Activated T-cell treated with anti-CD3 and anti-CD28 coated beads for 24 hours (primary cell): ENCODE results near the gene SLC16A10.
A peak's percentile ranks its signal among the peaks of the same experiment; 100 is the strongest.
"Not testable (repeated sequence)": the region's sequence is repeated elsewhere in the genome, so short reads cannot be mapped to it uniquely, and the experiment has no call there.

Experiments
- DNase-seq: peaks from one replicate; pipeline ENCODE4 v3.0.0-alpha.2; 2020; ENCODE audit warnings: low read depth

The SLC16A10 gene

DNA sequence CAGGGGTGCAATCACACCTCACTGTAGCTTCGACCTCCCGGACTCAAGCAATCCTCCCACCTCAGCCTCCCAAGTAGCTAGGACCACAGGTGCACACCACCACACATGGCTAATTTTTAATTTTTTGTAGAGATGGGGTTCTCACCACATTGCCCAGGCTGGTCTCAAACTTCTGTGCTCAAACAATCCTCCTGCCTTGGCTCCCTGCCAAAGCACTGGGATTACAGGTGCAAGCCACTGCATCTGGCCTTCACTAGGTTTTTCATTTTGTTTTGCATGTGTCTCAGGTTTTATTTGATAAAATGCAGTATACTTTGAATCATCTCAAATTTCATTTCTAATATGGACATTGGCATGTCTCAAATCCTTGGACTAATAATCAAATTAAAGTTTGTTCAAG, 98.7 kb downstream of the SLC16A10 start:
- DNase-seq, result no peak

DNA sequence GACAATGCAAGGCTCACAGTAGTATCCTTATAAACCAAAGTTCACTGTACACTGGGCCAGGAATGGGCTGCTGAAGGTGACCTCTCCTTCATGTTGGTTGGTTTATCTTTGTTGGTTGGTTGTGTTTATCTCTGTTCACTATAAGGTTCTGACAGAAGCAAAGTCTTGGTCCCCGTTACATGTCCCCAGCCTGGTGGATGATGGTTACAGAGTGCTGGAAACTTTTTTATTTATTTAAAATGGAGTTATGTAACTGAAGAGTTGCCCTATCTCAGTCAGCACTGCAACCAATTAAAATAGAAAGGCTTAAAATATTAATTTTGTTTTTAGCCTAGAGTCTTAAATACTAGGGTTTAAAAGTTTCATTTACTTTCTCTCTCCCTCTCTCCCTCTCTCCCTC, 100.6 kb downstream of the SLC16A10 start:
- no peak for DNase-seq

DNA sequence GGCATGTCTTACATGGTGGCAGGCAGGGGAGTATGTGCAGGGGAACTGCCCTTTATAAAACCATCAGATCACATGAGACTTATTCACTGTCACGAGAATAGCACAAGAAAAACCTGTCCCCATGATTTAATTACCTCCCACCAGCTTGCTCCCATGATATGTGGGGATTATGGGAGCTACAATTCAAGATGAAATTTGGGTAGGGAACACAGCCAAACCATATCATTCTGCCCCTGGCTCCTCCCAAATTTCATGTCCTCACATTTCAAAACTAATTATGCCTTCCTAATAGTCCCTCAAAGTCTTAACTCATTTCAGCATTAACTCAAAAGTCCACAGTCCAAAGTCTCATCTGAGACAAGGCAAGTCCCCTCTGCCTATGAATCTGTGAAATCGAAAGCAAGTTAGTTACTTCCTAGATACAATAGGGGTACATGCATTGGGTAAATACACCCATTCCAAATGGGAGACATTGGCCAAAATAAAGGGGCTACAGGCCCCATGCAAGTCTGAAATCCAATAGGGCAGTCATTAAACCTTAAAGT, 102.4 kb downstream of the SLC16A10 start:
- DNase-seq, result not testable (repeated sequence)

DNA sequence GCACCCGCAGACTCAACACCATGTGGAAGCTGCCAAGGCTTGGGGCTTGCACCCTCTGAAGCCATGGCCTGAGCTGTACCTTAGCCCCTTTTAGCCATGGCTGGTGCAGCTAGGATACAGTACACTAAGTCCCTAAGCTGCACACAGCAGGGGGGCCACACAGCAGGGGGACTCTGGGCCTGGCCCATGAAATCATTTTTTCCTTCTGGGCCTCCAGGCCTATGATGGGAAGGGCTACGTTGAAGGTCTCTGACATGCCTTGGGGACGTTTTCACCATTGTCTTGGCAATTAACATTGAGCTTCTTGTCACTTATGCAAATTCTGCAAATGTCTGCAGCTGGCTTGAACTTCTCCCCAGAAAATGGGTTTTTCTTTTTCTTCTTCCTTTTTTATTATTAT, 103.3 kb downstream of the SLC16A10 start:
- DNase-seq, result no peak

DNA sequence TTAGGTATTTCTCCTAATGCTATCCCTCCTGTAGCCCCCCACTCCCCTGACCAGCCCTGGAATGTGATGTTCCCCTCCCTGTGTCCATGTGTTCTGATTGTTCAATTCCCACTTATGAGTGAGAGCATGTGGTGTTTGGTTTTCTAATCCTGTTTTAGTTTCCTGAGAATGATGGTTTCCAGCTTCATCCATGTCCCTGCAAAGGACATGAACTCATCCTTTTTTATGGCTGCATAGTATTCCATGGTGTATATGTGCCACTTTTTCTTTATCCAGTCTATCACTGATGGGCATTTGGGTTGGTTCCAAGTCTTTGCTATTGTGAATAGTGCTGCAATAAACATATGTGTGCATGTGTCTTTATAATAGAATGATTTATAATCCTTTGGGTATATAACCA, 103.8 kb downstream of the SLC16A10 start:
- not testable (repeated sequence) for DNase-seq

DNA sequence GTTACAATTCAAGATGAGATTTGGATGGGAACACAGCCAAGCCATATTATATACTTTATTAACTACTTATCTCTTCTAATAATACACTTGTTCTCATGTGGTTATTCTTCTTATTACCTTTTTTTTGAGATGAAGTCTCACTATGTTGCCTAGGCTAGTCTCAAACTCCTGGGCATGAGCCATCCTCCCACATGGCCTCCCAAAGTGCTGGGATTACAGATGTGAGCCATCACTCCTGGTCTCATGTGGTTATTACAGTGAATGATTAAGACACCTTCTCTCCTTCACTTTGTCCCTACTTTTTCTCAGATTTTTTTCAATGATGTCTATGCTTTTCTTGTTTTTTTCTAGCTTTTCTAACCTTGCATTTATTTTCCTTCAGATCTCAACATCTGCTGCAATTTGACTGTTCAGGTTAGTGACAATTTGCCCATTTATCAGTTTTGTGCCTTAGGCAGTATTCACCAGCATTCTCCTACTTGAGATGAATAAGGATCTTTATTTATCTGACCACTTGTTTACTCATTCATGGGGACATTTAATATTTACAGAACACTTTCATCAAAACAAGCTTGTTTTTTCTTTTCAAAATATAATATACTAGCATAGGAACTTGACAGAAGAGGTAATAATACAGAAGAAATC, 105.7 kb downstream of the SLC16A10 start:
- DNase-seq, result no peak

DNA sequence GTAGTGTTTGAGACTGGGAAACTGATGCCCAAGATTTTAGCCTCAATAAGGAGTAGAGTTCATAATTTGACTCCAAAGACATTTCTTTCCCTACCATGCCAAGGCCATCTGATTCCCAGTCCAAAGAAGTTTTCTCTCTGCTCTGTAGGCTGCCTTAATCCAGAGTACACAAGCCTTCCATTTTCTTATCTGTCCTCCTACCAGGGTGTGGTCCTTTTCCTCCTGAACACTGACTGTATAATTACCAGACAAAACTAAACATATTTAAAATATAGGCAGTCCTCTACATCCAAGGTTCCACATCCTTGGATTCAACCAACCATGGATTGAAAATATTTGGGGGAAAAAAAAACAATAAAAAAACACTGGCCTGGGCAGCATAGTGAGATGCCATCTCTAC, 108.4 kb downstream of the SLC16A10 start:
- DNase-seq, result no peak

DNA sequence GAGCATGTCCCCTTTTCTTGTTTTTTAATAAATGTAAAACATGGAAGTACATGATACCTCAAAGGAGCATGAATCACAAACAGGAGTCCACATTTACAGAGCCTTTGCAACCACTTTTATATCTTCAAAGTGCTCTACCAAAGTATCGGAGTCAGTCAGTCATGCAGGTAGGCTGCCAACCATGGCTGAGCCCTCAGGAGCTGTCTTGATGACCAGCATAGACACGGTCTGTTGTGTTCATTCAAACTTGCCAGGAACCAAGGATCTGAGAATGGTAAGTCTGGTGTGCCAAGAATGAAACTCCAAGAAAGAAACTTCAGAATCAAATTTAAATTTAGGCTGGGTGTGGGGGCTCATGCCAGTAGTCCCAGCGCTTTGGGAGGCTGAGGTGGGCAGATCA, 111.5 kb downstream of the SLC16A10 start:
- DNase-seq, result no peak

DNA sequence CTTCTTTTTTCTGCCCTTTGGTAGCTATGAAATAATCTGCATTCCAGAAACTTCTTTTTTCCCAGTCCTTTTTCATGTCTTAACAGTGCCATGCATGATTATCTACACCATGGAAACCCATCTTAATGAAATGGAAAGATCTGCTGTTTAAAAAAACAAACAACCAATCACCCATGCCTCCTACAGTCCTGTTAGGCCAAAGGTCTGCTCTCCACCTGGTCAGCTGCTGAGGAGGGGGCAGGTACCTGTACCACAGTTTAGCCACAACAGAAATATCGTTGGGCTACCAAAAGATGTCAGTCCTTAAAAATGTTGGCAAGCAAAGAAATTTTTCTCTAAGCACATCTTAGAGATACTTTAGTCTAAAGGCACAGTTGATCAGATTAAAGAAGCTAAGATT, 112.6 kb downstream of the SLC16A10 start:
- no peak for DNase-seq

DNA sequence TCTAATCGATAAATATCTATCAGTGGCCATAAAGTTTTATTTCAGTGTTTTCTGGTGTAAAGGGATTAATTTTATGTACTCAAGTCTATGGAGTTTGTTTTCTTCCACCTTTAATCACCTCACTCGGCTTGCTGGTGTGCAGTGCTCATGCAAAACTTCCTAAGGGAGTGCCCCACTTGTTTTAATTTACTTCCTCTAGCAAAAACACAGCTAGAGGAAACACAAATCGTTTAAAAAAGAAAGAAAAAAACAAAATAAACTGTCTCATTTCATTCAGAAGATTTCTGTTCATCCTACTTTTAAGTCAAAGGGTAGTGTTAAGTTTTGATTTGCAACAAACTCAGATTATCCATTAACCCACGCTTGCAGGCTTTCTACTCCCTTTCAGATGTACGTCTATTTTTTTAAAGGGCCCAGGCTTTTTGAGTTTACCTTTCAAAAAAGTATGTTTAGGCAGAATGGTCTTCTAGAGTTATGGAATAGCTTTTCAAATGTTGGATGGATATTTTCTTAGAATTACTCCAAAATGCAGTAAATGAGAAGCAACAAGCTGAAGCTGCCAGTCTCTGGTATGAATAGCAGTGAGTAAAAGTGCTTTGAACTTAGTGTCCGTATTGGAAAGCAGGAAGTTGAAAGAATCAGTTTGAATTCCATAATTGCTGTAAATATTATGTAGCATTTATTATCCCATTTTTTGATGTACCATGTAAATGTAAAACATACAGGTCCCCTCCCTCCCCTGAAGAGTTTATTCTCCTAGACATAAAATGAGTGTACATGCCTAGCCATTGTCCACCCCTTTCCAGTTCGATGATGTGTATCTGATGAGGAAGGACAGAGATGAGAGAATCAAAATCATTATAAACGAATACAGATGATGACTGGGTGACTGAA, 113.3 kb downstream of the SLC16A10 start:
- no peak for DNase-seq

DNA sequence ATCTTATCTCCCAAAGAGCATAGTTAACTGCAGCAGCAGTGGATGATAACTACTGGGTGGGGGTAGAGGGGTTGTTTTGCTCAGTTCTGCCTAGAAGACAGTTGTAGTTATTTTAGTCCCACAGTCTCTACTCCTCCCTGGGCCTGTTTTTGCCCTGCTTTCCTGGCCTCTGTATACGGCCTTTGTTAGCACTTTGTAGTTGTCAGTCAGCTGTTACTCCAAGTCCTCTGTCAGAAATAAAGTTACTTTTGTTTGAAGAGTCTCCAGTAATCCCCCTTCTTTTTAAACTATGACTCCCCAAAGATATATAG, 113.9 kb downstream of the SLC16A10 start:
- DNase-seq, result no peak

DNA sequence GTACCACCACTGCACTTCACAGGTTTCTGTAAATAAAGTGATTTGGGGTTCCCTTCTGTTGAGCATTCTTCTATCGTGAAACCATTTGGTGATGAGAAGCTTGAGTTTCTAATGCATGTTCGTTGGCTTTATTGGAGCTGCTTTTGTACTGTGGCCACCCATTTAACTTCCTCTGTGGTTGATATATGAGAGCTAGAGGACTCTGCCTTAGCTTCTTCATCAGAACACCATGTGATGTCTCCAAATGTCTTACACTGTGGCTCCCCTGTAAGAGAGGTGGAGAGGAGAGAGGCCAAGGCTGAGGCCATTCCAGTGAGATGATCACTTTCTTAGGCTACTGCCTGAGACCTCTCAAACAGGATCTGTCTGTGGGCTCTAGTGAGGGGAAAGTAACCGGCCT, 114.5 kb downstream of the SLC16A10 start:
- DNase-seq, result no peak

DNA sequence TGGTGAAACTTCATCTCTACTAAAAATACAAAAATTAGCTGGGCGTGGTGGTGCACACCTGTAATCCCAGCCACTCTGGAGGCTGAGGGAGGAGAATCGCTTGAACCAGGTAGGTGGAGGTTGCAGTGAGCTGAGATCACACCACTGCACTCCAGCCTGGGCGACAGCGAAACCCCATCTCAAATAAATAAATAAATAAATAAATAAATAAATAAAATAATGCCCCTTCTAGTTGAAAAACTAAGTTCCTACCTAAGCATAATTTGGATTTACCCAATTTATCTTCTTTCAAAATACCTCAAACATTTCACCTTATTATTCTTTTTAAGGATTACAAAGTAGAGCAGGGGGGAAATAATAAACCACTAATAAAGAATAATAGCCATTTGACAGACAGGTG, 116.2 kb downstream of the SLC16A10 start:
- DNase-seq, result not testable (repeated sequence)

DNA sequence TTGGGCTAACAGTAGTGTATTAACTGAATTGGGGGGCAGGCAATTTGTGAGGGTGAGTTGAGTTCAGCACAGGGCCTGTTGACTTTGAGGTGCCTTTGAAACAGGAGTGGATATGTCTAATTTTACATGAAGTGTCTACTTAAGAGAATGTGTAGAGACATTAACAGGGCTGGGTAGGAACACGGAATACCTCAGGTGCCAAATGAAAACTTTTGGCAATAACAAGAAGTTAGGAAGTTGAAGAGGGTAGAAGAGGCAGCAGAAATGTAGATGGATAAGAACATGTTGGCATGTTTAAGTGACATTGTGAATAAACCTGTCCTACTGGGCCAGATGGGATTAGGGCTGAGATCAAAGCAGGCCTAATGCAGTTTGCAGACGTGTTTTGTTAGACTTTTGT, 117.0 kb downstream of the SLC16A10 start:
- DNase-seq, result no peak

DNA sequence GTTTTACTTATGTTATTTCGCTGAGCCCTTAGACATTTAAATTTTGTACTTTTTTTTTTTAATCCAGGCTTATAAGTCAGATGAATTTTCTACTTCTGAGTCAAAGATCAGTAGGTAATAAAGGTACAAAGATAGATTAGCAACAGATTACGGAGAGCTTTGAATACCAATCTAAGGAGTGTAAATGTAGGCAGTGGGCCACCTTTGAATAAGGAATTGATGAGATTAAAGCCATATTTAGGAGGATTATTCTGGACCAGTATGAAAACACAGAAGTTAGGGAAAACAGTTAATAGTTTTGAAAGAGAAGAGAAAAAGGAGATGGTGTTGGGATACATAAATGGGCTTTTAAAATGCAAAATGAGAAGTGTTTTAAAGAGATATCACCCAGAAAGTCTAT, 117.6 kb downstream of the SLC16A10 start:
- no peak for DNase-seq

DNA sequence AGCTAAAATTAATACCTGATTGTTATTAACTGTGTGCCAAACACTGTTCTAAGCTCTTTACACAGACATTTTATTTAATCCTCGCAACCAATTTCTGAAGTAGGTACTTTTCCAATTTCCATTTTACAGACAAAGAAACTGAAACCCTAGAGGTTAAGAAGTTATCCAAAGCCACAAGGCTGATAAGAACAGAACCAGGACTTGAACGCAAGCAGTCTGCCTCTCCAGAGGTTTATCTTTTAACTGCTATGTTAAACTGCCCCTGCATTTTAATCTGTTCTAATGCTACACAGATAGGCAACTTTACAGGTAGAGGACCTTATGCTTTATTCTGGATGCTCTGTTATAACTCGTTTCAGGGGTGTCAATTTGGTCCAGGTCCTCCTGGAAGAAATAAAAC, 118.2 kb downstream of the SLC16A10 start:
- DNase-seq, result no peak

DNA sequence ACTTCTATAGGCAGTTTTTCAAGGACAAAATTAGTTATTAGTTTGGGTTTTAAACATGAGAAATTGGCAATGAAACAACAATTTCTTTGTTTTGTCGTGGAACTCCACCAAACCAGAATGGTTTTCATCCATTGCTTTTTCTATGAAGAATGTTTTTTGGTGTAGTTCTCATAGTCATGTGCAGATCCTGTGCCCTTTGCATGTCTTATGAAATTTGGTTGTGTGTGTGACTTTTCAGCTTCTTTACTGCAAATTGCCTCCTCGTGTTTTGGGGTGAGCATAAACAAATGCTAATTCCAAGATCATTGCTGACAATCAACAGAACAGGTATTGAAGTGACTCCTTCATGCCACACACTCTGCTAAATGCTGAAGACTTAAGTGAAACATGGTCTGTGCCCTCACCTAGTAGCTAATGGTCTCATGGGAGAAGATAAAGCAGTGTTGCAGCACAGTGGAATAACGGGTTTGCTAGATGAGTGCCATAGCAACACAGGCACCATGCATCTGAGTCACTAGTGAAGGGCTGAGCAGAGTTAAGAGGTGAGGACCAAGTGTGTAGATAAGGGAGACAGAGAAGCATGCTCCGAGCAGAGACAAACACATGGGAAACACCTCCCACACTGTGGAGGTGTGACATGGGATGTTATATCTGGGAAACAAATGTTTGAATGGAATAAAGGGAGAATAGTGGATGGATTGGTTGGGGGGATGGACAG, 120.0 kb downstream of the SLC16A10 start:
- DNase-seq, result no peak

DNA sequence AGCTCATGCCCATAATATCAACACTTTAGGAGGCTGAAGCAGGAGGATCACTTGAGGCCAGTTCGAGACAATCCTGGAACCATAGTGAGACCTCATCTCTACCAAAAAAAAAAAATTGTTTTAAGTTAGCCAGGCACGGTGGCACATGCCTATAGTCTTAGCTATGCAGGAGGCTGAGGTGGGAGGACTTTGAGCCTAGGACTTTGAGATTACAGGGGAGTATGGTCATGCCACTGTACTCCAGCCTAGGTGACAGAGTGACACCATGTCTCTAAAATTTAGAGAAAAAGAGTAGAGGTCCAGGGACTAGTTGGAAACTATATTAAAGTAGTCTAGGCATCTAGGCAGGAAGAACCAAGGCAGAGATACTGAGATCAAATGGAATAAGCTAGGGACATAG, 121.6 kb downstream of the SLC16A10 start:
- no peak for DNase-seq

DNA sequence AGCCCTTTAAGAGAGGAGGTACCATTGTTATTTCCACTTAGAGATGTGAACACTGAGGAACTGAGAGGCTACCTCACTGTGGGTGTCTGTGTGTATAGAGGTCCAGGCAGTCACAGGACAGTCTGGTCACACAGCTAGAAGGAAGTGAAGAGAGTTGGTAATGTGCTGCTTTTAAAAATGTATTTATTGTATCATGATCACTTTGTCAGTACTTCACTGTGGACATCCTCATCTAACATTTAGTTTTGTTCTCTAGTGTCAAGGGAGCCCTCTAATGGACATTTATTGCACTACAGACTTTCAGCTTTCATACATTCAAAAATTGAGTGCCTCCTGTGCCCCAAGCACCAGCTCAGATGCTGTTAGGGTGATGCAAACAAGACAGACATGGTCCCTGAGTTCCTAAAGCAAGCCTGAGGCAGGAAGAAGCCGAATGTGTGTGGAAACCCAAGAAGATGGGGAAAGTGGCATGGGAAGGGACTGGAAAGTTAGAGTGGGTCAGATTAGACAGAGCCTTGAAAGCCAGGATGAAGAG, 123.0 kb downstream of the SLC16A10 start:
- peak; percentile 1 for DNase-seq

DNA sequence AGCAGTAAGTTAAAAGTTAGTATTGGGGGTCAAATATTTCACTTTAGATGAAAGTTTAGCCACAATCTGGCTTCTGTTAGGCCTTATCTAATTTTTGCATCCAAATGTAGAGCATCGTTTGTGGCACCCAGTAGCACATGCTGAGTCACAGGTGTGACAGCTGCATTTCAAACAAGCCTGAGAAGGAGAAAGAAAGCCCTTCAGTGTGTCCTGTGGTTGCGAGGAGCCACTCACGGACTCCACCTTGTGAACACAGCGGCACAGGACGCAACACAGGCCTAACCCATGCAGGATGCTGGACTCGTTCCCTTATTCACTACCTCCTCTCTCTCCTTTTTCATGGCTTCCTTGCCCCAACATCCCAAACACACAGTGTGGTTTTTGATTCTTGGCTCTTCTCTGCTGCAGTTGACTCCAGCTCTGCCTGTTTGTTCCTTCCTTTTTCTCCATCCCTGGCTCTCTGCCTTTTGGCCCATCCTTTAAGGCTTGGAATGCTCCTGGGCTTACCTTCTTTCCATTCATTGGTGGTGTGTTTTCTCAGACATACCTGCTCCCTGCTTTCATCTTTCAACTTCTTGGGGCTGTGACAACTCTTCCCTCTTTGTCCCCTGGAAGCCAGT, 124.2 kb downstream of the SLC16A10 start:
- DNase-seq, result no peak

DNA sequence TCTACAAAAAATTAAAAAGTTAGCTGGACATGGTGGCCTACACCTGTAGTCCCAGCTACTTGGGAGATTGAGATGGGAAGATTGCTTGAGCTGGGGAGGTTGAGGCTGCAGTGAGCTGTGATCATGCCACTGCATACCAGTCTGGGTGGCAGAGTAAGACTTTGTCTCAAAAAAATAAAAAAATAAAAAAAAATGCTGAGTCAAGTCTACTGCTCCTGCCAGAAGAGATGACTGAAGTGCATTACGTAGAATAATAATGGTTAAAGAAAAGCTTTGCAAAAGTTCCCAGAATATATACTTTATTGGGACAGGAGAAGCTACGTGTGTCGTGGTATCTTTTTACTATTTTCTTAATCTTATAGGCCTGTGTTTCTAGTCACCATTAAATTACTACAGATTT, 125.3 kb downstream of the SLC16A10 start:
- no peak for DNase-seq

DNA sequence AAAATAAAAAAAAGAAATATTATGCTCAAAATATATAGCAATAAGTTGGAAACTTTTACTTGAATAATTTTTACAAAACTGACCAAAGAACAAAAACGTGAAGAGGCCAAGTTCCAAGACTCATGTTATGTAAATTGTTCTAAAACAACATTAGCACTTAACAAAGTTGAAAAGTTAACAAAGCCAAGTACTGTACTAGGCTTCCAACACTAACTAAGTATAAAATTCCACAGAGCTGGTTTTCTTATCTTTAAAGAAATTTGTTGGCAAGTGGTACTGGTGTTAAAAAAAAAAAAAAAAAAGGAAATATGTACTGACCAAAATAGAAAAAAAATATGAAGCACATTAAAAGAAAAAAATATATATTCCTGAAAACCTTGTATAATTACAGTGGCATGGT, 127.8 kb downstream of the SLC16A10 start:
- DNase-seq, result no peak
